Mammary epithelial cell (primary cell): Measurements from ENCODE around the gene CACUL1.

ENCODE experiments used
- EZH2 ChIP-seq: IDR thresholded peaks from 2 replicates; pipeline ENCODE4 v1.6.1; 2012; ENCODE audit warnings: low read length, inconsistent platforms, borderline replicate concordance
- TF ChIP-seq, protein P1 (sequence below), 2 donors: IDR thresholded peaks in 1 of 2; conservative IDR thresholded peaks in 1 of 2; 2 replicates each; pipeline ENCODE4 v1.5.1; 2011 to 2012; ENCODE audit warnings: inconsistent platforms in 2 of 2, low read length in 2 of 2, mild to moderate bottlenecking in 2 of 2, control low read depth in 1 of 2, low read depth in 1 of 2; ENCODE audit not compliant: insufficient read depth in 1 of 2; ENCODE audit errors: extremely low read depth in 1 of 2

DNA sequence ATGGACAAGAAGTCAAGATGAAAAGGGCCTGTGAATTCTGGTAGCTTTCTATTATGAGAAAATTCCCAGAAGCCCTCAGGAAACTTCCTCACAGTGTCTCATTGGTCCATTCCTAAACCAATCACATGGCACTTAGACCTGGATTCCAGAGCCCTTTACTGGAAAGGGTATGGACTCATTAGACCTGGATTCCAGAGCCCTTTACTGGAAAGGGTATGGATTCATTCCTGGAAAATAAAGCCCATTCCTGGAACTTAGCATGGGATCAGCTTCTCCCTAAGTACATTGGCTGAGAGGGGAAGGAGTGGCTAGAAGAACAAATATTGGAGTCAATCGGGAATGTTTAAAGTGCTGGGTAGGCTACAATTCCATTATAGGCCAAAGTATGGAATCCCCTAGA is 3.7 kb upstream of the CACUL1 start:
- TF ChIP-seq, protein P1, sequence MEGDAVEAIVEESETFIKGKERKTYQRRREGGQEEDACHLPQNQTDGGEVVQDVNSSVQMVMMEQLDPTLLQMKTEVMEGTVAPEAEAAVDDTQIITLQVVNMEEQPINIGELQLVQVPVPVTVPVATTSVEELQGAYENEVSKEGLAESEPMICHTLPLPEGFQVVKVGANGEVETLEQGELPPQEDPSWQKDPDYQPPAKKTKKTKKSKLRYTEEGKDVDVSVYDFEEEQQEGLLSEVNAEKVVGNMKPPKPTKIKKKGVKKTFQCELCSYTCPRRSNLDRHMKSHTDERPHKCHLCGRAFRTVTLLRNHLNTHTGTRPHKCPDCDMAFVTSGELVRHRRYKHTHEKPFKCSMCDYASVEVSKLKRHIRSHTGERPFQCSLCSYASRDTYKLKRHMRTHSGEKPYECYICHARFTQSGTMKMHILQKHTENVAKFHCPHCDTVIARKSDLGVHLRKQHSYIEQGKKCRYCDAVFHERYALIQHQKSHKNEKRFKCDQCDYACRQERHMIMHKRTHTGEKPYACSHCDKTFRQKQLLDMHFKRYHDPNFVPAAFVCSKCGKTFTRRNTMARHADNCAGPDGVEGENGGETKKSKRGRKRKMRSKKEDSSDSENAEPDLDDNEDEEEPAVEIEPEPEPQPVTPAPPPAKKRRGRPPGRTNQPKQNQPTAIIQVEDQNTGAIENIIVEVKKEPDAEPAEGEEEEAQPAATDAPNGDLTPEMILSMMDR (conservative IDR thresholded peaks at IDR 0.05 in 1 of 2, IDR thresholded peaks at IDR 0.05 in 1 of 2; ENCODE audit: extremely low read depth in 1 of 2, insufficient read depth in 1 of 2, low read depth in 1 of 2, low read length in 2 of 2), result no peak
- no peak for TF ChIP-seq EZH2
